OCI-LY1 (cell line): ENCODE measurements around the gene KAT2B.

Experiments used
- CTCF ChIP-seq: fragments of 200-600 bp; sonication (generic), shearing (Covaris generic); IDR thresholded peaks from 2 replicates; pipeline ENCODE4 v1.5.1; 2017; ENCODE audit warnings: mild to moderate bottlenecking, antibody characterized with exemption, low read length, moderate library complexity, mixed read lengths
- EZH2 ChIP-seq: fragments of 200-600 bp; sonication (generic), shearing (Covaris generic); IDR thresholded peaks from 2 replicates; pipeline ENCODE4 v1.8.0; 2017; ENCODE audit warnings: borderline replicate concordance, mixed run types, mild to moderate bottlenecking, antibody characterized with exemption, low read length, moderate library complexity, mixed read lengths

- TF ChIP-seq EZH2 (no peak), CTCF (no peak)
Measured at GRCh38 chr3:20008646-20009045, 31.6 kb upstream of the KAT2B start.
